ENCODE measurements around the gene TMEM266. TPM values are rescaled to one million over a fixed set of nuclear protein-coding genes. Genes with fewer than 3 reads are reported as not detected.
A peak's percentile ranks its signal among the peaks of the same experiment; 100 is the strongest.
"Not testable (repeated sequence)": the region's sequence is repeated elsewhere in the genome, so short reads cannot be mapped to it uniquely, and the experiment has no call there.

The TMEM266 gene, protein sequence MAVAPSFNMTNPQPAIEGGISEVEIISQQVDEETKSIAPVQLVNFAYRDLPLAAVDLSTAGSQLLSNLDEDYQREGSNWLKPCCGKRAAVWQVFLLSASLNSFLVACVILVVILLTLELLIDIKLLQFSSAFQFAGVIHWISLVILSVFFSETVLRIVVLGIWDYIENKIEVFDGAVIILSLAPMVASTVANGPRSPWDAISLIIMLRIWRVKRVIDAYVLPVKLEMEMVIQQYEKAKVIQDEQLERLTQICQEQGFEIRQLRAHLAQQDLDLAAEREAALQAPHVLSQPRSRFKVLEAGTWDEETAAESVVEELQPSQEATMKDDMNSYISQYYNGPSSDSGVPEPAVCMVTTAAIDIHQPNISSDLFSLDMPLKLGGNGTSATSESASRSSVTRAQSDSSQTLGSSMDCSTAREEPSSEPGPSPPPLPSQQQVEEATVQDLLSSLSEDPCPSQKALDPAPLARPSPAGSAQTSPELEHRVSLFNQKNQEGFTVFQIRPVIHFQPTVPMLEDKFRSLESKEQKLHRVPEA
- total RNA-seq (2014; rRNA removed; shearing (Covaris generic); ENCODE audit: low replicate concordance) = 0.13 TPM in 1 of 2 replicates, not detected in the other

- no peaks in the 10 kb centered on the region for H3K9me3 ChIP-seq
- peak within 1 kb of the TSS; percentile 55 for H3K4me3 ChIP-seq
- H3K36me3 ChIP-seq = no peaks in the 10 kb centered on the region
- peaks cover 65% of the 10 kb centered on the region for H3K27me3 ChIP-seq
- DNase-seq = peak; percentile 47
Measured at GRCh38 chr15:76059320-76060117, at the start of gene TMEM266. TSS of gene TMEM266 (plus strand) at chr15:76059985. CDS start at chr15:76134264, 74,279 bp downstream.

GRCh38 chr15:76010613-76011012, 49.2 kb upstream of the TMEM266 start:
- 0 out of 2 replicates have a peak, but pooled peaks cover 2% of the 10 kb centered on the region for H3K27me3 ChIP-seq
- no peaks in the 10 kb centered on the region for H3K36me3 ChIP-seq
- no peaks in the 10 kb centered on the region for H3K9me3 ChIP-seq
- H3K4me3 ChIP-seq = no peak overlapping the region
- DNase-seq = no peak

DNA sequence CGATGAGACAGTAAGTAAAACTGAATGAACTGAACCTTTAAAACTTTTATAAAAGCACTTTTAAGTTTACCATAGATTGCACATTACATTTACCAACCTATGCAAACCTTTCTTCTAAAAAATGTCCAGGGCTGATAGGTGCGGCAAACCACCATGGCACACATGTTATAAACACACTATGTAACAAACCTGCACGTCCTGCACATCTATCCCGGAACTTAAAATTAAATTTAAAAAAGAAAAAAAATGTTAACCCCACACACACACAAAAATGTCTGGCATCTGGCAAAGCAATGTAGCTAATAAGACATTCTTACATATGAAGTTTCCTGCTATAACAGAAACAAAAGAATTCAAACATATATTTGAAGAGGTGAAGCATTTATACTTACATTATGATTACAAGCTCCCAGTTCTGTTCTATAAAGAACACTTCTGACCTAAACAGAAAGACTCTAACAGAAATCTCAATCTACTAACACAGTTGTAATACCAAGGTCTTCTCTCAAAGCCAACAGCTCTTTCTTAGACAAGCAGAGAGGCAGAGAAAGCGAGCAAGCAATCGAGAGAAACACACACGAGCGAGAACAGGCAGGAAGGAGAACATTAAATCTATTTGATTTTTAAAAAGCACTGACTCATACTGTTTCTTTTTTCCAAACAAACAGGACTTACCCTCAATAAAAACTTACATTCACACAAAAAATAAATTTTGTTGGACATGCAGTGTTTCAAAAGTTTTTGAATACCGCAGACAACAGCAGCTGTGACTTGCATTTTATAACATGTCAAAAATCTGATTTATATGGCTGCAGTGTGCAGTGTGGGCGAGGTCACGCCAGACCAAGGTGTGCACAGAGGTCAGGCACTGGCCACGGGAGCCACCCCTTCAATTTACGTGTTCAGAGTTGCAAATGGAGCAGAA, 47.9 kb upstream of the TMEM266 start, which contains the start of gene NRG4:
NRG4 (minus strand) TSS at position 798 of the 925 bp plus-strand sequence. CDS start 1,194 bp downstream, outside the sequence.
- Histone ChIP-seq H3K9me3 (peaks cover 6% of the 10 kb centered on the region), H3K27me3 (0 out of 2 replicates have a peak, but pooled peaks cover 2% of the 10 kb centered on the region), H3K4me3 (peak within 1 kb of the TSS; percentile 28), H3K36me3 (no peaks in the 10 kb centered on the region)
- DNase-seq = no peak

DNA sequence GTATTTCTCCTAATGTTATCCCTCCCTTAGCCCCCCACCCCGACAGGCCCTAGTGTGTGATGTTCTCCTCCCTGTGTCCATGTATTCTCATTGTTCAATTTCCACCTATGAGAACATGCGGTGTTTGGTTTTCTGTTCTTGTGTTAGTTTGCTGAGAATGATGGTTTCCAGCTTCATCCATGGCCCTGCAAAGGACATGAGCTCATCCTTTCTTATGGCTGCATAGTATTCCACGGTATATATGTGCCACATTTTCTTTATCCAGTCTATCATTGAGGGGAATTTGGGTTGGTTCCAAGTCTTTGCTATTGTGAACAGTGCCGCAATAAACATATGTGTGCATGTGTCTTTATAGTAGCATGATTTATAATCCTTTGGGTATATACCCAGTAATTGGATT, 46.3 kb upstream of the TMEM266 start:
- not testable (repeated sequence) for H3K9me3 ChIP-seq, DNase-seq, H3K27me3 ChIP-seq, H3K4me3 ChIP-seq, H3K36me3 ChIP-seq

DNA sequence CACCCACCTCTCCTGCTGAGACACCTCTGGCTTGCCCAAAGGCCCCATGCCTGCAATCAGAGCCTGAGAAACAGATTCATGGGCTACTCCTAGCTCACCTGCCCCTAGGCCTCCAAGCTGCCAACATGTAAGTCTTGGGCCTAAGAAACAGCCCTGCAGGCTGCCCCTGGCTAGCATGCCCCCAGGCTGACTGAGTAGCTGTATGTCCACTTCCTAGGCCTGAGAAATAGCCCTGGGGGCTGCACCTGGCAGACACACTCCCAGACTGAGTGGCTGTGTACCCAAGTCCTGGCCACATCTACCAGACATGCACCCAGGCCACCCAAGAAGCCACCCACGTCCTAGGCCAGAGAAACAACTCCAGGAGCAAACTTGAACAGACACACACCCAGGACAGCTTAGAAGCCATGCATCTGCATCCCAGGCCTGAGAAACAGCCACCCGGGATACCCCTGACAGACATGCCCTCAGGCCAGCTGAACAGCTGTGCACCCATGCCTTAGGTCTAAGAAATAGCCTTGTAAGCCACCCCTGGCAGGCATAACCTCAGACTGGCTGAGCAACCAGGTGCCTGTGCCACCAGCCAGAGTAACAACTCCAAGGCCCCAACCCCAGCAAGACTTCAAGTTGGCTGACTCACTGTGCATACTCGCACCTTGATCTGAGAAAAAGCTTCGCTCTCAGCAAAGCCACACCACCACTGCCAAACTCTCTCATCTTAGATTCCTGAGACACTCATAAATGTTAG, 35.6 kb upstream of the TMEM266 start:
- Histone ChIP-seq H3K36me3 (no peaks in the 10 kb centered on the region), H3K9me3 (peaks cover 16% of the 10 kb centered on the region), H3K27me3 (no peaks in the 10 kb centered on the region; the same call in 1 of the 2 replicates), H3K4me3 (no peak overlapping the region)
- DNase-seq = no peak

GRCh38 chr15:76032046-76032445, 27.7 kb upstream of the TMEM266 start:
- Histone ChIP-seq H3K4me3 (no peak overlapping the region), H3K9me3 (peaks cover 3% of the 10 kb centered on the region), H3K36me3 (no peaks in the 10 kb centered on the region), H3K27me3 (peaks cover 6% of the 10 kb centered on the region)
- DNase-seq = no peak

- Histone ChIP-seq H3K4me3 (no peak overlapping the region), H3K36me3 (no peaks in the 10 kb centered on the region), H3K9me3 (peaks cover 2% of the 10 kb centered on the region), H3K27me3 (peaks cover 6% of the 10 kb centered on the region)
- no peak for DNase-seq
Measured at GRCh38 chr15:76033438-76033837, 26.3 kb upstream of the TMEM266 start.

DNA sequence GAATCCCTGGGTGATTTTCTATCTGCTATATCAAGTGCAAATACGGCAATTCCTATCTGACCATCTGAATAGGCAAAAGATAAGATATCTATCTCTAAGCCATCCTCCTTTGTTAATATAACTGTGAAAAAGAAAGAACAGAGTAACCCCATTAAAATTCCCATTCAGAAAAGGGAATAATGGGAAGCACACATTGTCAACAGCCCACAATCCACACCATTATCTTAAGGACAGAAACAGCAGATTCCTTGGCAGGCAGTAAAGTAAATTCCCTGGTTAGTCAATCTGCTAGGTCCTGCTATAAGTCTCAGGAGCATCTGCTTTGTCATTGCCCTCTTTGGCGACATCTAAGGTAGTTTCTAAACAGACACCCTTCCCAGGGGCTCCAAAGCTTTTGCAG, 25.7 kb upstream of the TMEM266 start:
- Histone ChIP-seq H3K36me3 (no peaks in the 10 kb centered on the region), H3K9me3 (peaks cover 2% of the 10 kb centered on the region), H3K4me3 (no peak overlapping the region), H3K27me3 (peaks cover 6% of the 10 kb centered on the region)
- no peak for DNase-seq

DNA sequence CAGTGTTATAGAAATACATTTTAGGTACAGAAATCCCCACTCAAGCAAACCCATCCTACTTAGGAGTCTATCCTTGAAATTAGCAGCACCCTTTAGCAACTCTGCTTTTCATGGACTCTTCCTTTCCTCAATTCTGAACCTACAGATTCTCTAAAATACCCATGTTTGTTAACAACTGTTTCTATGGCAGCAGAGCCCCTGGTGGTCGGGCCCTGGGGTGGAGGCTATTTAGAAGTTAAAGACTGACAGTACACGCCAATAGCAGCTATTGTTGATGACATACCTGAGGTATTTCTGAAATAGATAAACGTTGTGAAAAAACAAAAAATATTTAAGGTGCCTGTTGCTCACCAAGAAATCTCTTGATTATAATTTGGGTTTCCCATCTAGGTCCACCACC, 24.2 kb upstream of the TMEM266 start:
- DNase-seq = no peak
- Histone ChIP-seq H3K36me3 (no peaks in the 10 kb centered on the region), H3K4me3 (no peak overlapping the region), H3K9me3 (no peaks in the 10 kb centered on the region), H3K27me3 (peaks cover 4% of the 10 kb centered on the region)

DNA sequence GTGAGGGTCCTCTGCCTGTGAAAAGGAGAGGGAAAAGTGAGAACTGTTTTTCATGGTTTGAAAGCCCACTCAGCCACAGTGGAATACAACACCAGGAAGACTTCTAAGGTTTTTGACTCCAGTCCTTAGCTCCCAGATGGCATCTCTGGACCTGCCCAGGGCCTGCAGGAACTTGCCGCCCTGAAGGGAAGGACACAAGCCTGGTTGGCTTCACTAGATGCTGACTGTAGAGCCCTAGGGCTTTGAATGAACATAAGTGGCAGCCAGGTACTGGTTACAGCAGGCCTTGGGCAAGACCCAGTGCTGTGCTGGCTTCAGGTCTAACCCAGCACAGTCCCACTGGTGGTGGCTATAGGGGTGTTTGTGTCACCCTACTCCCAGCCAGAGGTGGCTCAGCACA, 21.3 kb upstream of the TMEM266 start:
- Histone ChIP-seq H3K9me3 (peaks cover 21% of the 10 kb centered on the region), H3K4me3 (no peak overlapping the region), H3K36me3 (no peaks in the 10 kb centered on the region), H3K27me3 (peaks cover 3% of the 10 kb centered on the region; the same call in 1 of the 2 replicates)
- no peak for DNase-seq

- H3K36me3 ChIP-seq, H3K9me3 ChIP-seq, H3K4me3 ChIP-seq, DNase-seq: not testable (repeated sequence)
- peaks cover 21% of the 10 kb centered on the region for H3K27me3 ChIP-seq
Measured at GRCh38 chr15:76054201-76054600, 5.6 kb upstream of the TMEM266 start.

DNA sequence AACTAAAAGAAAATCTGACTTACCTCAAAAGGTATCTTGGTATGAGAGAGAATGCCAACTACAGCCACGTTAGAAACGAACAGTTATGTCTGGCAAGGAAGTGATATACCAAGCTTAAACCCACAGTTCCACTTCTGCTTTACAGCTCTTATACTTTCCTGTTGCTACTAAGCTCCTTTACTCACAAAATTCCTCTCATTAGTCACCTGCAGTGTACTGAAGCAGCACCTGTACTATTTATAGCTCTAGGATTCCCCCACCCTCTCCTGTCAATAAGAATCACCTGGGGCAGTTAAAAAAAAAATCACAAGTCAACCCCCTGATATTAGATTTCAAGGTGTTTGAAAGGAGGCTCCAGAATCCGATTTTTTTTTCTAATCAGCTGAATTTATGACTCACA, 2.9 kb upstream of the TMEM266 start:
- no peak for DNase-seq
- H3K4me3 ChIP-seq = no peak overlapping the region
- H3K27me3 ChIP-seq = peaks cover 41% of the 10 kb centered on the region

GRCh38 chr15:76057332-76058000, 2.3 kb upstream of the TMEM266 start:
- DNase-seq = no peak
- peaks cover 47% of the 10 kb centered on the region for H3K27me3 ChIP-seq
- H3K36me3 ChIP-seq = no peaks in the 10 kb centered on the region
- H3K9me3 ChIP-seq = no peaks in the 10 kb centered on the region
- no peak overlapping the region for H3K4me3 ChIP-seq

More for the DNA sequence above, 2.9 kb upstream of the TMEM266 start:
- Histone ChIP-seq H3K9me3 (no peaks in the 10 kb centered on the region), H3K36me3 (no peaks in the 10 kb centered on the region)

- DNase-seq = peak; percentile 12
- Histone ChIP-seq H3K27me3 (peaks cover 58% of the 10 kb centered on the region), H3K36me3 (no peaks in the 10 kb centered on the region), H3K9me3 (no peaks in the 10 kb centered on the region), H3K4me3 (peak overlapping the region; percentile 55)
Measured at GRCh38 chr15:76058714-76059319, 968 bp upstream of the TMEM266 start.
